GM12878 (cell line): ENCODE measurements around the gene EZH2. TPM values are rescaled to one million over a fixed set of nuclear protein-coding genes. Genes with fewer than 3 reads are reported as not detected.

Source experiments
- ATAC-seq: fragments of 200-7000 bp; cut with Tn5 transposase; 3 replicates; pipeline ENCODE4 v1.9.1; 2020; ENCODE audit warnings: mild to moderate bottlenecking, moderate library complexity
- BruUV-seq: library from RNA; stranded (reverse); fragments of 400-500 nt; replicated peaks from 2 replicates; lab custom pipeline; 2021; lab: Mats Ljungman, UMichigan
- CTCF ChIA-PET: fragments of 300-600 bp; sonication (Branson Sonifier 250); formaldehyde crosslinking; extraction: SDS; loops from one replicate; lab custom pipeline; 2021; ENCODE audit warnings: inconsistent platforms; lab: Yijun Ruan, JAX
- POLR2A ChIA-PET: fragments of 350-600 bp; formaldehyde crosslinking; extraction: SDS; loops from one replicate; lab custom pipeline; 2021; ENCODE audit warnings: inconsistent platforms; lab: Charles Lee
- RAD21 ChIA-PET: fragments of 300-600 bp; sonication (Branson Sonifier 250); formaldehyde crosslinking; loops from one replicate; lab custom pipeline; 2023; ENCODE audit warnings: antibody characterized with exemption; ENCODE audit not compliant: unreplicated experiment; lab: Charles Lee
- SMC1A ChIA-PET: fragments of 300-600 bp; sonication (Branson Sonifier 250); formaldehyde crosslinking; loops from one replicate; lab custom pipeline; 2023; ENCODE audit not compliant: unreplicated experiment, uncharacterized antibody; lab: Charles Lee
- DNase-seq: peaks from one replicate; pipeline ENCODE4 v3.0.0-alpha.2; 2011; ENCODE audit warnings: low read depth, low spot score
- FAIRE-seq: peaks from 3 replicates; lab custom pipeline; 2011; peaks lifted over from hg19 to GRCh38; lab: Jason Lieb, UNC
- H2AFZ ChIP-seq: 2 replicates; pipeline ENCODE4 v1.6.0; 2011; ENCODE audit warnings: low read depth, low read length, control low read depth; ENCODE audit not compliant: control insufficient read depth
- H3K27ac ChIP-seq: 2 replicates; pipeline ENCODE4 v1.5.1; 2011; ENCODE audit warnings: control low read depth; ENCODE audit not compliant: control insufficient read depth, insufficient read depth
- H3K27me3 ChIP-seq, 2 experiments: replicated peaks in 1 of 2; 2 replicates each; pipeline versions ENCODE4 v1.6.0 to v1.6.1; 2011; ENCODE audit warnings: low read length in 1 of 2; ENCODE audit not compliant: control insufficient read depth in 2 of 2, insufficient read depth in 2 of 2
- H3K36me3 ChIP-seq, 2 experiments: 2 replicates each; pipeline ENCODE4 v1.5.1; 2011; ENCODE audit warnings: low read length in 1 of 2; ENCODE audit not compliant: control insufficient read depth in 2 of 2, insufficient read depth in 2 of 2
- H3K4me1 ChIP-seq: 2 replicates; pipeline ENCODE4 v1.6.1; 2011; ENCODE audit warnings: mild to moderate bottlenecking, low read length, moderate library complexity, mixed read lengths; ENCODE audit not compliant: control insufficient read depth, insufficient read depth
- H3K4me2 ChIP-seq: 2 replicates; pipeline ENCODE4 v1.6.0; 2011; ENCODE audit warnings: control low read depth; ENCODE audit not compliant: control insufficient read depth, insufficient read depth
- H3K4me3 ChIP-seq: fragments of 200-600 bp; sonication (generic); 2 replicates; pipeline ENCODE4 v1.5.1; 2016
- H3K79me2 ChIP-seq: 2 replicates; pipeline ENCODE4 v1.6.0; 2011; ENCODE audit warnings: low read length; ENCODE audit not compliant: control insufficient read depth, insufficient read depth
- H3K9ac ChIP-seq: 2 replicates; pipeline ENCODE4 v1.8.0; 2011; ENCODE audit warnings: low read length, control low read depth, mixed read lengths; ENCODE audit not compliant: control insufficient read depth, insufficient read depth
- H3K9me3 ChIP-seq: replicated peaks from 3 replicates; pipeline ENCODE4 v1.5.1; 2011; ENCODE audit warnings: mild to moderate bottlenecking, low read length; ENCODE audit not compliant: control insufficient read depth, insufficient read depth
- H4K20me1 ChIP-seq: 2 replicates; pipeline ENCODE4 v1.6.0; 2011; ENCODE audit not compliant: control insufficient read depth, insufficient read depth
- CHD2 ChIP-seq: IDR thresholded peaks from 2 replicates; pipeline ENCODE4 v1.6.1; 2011; ENCODE audit warnings: low read depth, low read length, improper control_type of control experiment, borderline replicate concordance
- FOXM1 ChIP-seq: IDR thresholded peaks from 2 replicates; pipeline ENCODE4 v1.6.1; 2012; ENCODE audit warnings: low read depth, mild to moderate bottlenecking, inconsistent platforms, low read length, moderate library complexity
- POLR2AphosphoS2 ChIP-seq: IDR thresholded peaks from 2 replicates; pipeline ENCODE4 v1.6.1; 2011; ENCODE audit warnings: low read depth, mild to moderate bottlenecking, low read length, improper control_type of control experiment, moderate library complexity
- PRDM15 ChIP-seq: fragments of 450-650 bp; formaldehyde crosslinking; IDR thresholded peaks from 2 replicates; pipeline ENCODE4 v1.4.0; 2020; ENCODE audit warnings: mild to moderate bottlenecking, moderate library complexity
- WGBS: methylation state at CpG from one replicate; pipeline ENCODE4 v1.1.6; 2016; ENCODE audit warnings: low lambda C conversion rate; ENCODE audit not compliant: insufficient replicate concordance, insufficient coverage; ENCODE audit errors: missing lambda C conversion rate; 5-methylcytosine and 5-hydroxymethylcytosine counted together
- in situ Hi-C: fragments of 300-500 bp; cut with MboI; formaldehyde crosslinking; loops from 9 replicates; pipeline ENCODE4 v1.14.3; 2018; ENCODE audit warnings: mixed read lengths
- intact Hi-C: fragments of 100-400 bp; cut with micrococcal nuclease; formaldehyde crosslinking; loops from one replicate; pipeline ENCODE4 v1.14.2; 2022; ENCODE audit not compliant: unreplicated experiment
- polyA plus RNA-seq, 11 experiments: library from polyadenylated mRNA; depleted of rRNA in 4 of 11; unstranded in 6 of 11; stranded (reverse) in 5 of 11; fragments of >200 nt; fragmentation: Nextera tagmentation in 4 of 11; fragmentation: Illumina TruSeq in 1 of 11; extraction: Ambion mirVana in 4 of 11; extraction: Trizol in 1 of 11; gene quantifications; 1 replicate in 1 of 11; 2 replicates in 10 of 11; pipeline versions ENCODE4 v1.2.1 to v1.2.3, GENCODE V29; 2011 to 2016; ENCODE audit warnings: inconsistent platforms in 2 of 11, missing spikeins in 2 of 11, low read depth in 1 of 11
- total RNA-seq, 4 experiments: library from RNA; depleted of rRNA in 3 of 4; stranded (reverse); fragments of >200 nt in 3 of 4; fragmentation: Illumina TruSeq in 1 of 4; extraction: Trizol in 1 of 4; gene quantifications; 2 replicates each; pipeline versions ENCODE4 v1.2.1 to v1.2.3, GENCODE V29; 2013 to 2021

EZH2 gene
- total and polyA plus RNA-seq, 10 of the 15 experiments (the other 5 are each of a cell fraction or from before 2014, with no cell fraction given), result 19.4 to 69.6 (median 40.8) TPM

GRCh38 chr7:148863324-148863723, 20.8 kb downstream of the EZH2 start:
- no peaks in the 10 kb centered on the region; a peak in 2 of 4 replicates for H3K36me3 ChIP-seq
- in situ Hi-C loops, result no loop called here
- H3K4me2 ChIP-seq, result no peak overlapping the region
- no peak overlapping the region for H3K27ac ChIP-seq
- WGBS, result 23% methylated on average over 2 of the region's 2 CpGs
- H3K4me1 ChIP-seq, result peaks cover 20% of the 10 kb centered on the region
- H3K79me2 ChIP-seq, result peaks cover 90% of the 10 kb centered on the region
- BruUV-seq, result no TSS peak
- no peaks in the 10 kb centered on the region for H3K27me3 ChIP-seq
- ChIA-PET SMC1A (no interaction called here), CTCF (no interaction called here), RAD21 (no interaction called here), POLR2A (no interaction called here)
- no peak for ATAC-seq
- TF ChIP-seq POLR2AphosphoS2 (no peak), FOXM1 (no peak), PRDM15 (CRISPR knock-in tag) (no peak), CHD2 (no peak)
- no peak for DNase-seq
- no peak overlapping the region for H2AFZ ChIP-seq
- FAIRE-seq, result no peak
- H3K4me3 ChIP-seq, result no peak overlapping the region
- intact Hi-C loops, result no loop called here
- H3K9ac ChIP-seq, result no peak overlapping the region
- peaks cover 11% of the 10 kb centered on the region for H3K9me3 ChIP-seq
- no peaks in the 10 kb centered on the region for H4K20me1 ChIP-seq
